Vagina (tissue), 2 donors: ENCODE measurements around the gene FAM111A.

ENCODE experiments used
- CTCF ChIP-seq, 3 experiments: fragments of 450-650 bp in 2 of 3; fragments of 200-600 bp in 1 of 3; sonication (generic) in 1 of 3; IDR thresholded peaks; one replicate each; pipeline ENCODE4 v1.5.1; 2017 to 2019; ENCODE audit warnings: antibody characterized with exemption in 3 of 3, mild to moderate bottlenecking in 2 of 3, moderate library complexity in 2 of 3
- POLR2A ChIP-seq, 2 donors: fragments of 450-650 bp; IDR thresholded peaks; one replicate each; pipeline ENCODE4 v1.6.1; 2017; ENCODE audit warnings: antibody characterized with exemption in 2 of 2, mild to moderate bottlenecking in 2 of 2, moderate library complexity in 2 of 2
- POLR2AphosphoS5 ChIP-seq, 2 donors: sonication (generic); formaldehyde crosslinking; IDR thresholded peaks; one replicate each; pipeline ENCODE4 v1.9.0; 2017; ENCODE audit warnings: antibody characterized with exemption in 2 of 2, mild to moderate bottlenecking in 2 of 2, low read depth in 1 of 2; ENCODE audit not compliant: insufficient read depth in 1 of 2

GRCh38 chr11:59188954-59189353, 46.3 kb downstream of the FAM111A start:
- no peak for TF ChIP-seq CTCF (IDR thresholded peaks at IDR 0.05)
- TF ChIP-seq POLR2A (IDR thresholded peaks at IDR 0.05), result no peak
- TF ChIP-seq POLR2AphosphoS5 (IDR thresholded peaks at IDR 0.05; ENCODE audit: insufficient read depth in 1 of 2, low read depth in 1 of 2), result no peak
